HCT116 (cell line): Measurements from ENCODE around the gene LRRC9.

Experiments used
- EZH2 ChIP-seq: fragments of 200-600 bp; sonication (generic); IDR thresholded peaks from 2 replicates; pipeline ENCODE4 v1.6.1; 2017; ENCODE audit warnings: antibody characterized with exemption, mixed run types
- EZH2phosphoT487 ChIP-seq: fragments of 200-600 bp; IDR thresholded peaks from 2 replicates; pipeline ENCODE4 v1.6.1; 2018; ENCODE audit warnings: antibody characterized with exemption, borderline replicate concordance
- JUND ChIP-seq: IDR thresholded peaks from 2 replicates; pipeline ENCODE4 v1.6.1; 2012
- POLR2A ChIP-seq: IDR thresholded peaks from 2 replicates; pipeline ENCODE4 v1.7.0; 2011; ENCODE audit warnings: borderline replicate concordance; ENCODE audit not compliant: insufficient read depth, insufficient read length; ENCODE audit errors: extremely low read depth
- SIN3A ChIP-seq: IDR thresholded peaks from 2 replicates; pipeline ENCODE4 v1.6.1; 2012; ENCODE audit warnings: low read depth
- SRF ChIP-seq: IDR thresholded peaks from 2 replicates; pipeline ENCODE4 v1.6.1; 2012; ENCODE audit warnings: low read depth
- TF ChIP-seq, protein P1 (sequence below), 3 experiments: fragments of 200-600 bp in 1 of 3; sonication (generic) in 1 of 3; IDR thresholded peaks in 2 of 3; conservative IDR thresholded peaks in 1 of 3; 2 replicates each; pipeline ENCODE4 v1.5.1; 2012 to 2017; ENCODE audit warnings: low read depth in 2 of 3, low read length in 2 of 3, antibody characterized with exemption in 1 of 3, borderline replicate concordance in 1 of 3, control low read depth in 1 of 3, mild to moderate bottlenecking in 1 of 3, mixed read lengths in 1 of 3, mixed run types in 1 of 3, moderate library complexity in 1 of 3; ENCODE audit not compliant: insufficient read depth in 1 of 3

DNA sequence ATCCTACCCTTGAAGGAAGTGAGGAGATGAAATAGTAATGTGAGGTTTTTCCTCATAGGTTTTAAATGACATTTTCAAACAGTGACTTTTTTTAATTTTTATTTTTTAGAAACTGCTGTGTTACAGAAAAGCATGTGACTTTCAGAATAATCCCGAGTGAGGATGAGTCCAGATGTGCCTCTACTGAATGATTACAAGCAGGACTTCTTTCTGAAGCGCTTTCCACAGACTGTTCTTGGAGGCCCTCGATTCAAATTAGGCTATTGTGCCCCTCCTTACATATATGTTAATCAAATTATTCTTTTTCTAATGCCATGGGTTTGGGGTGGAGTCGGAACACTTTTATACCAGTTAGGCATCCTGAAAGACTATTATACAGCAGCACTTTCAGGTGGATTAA, 187.5 kb downstream of the LRRC9 start:
- TF ChIP-seq POLR2A: no peak
- TF ChIP-seq, protein P1, sequence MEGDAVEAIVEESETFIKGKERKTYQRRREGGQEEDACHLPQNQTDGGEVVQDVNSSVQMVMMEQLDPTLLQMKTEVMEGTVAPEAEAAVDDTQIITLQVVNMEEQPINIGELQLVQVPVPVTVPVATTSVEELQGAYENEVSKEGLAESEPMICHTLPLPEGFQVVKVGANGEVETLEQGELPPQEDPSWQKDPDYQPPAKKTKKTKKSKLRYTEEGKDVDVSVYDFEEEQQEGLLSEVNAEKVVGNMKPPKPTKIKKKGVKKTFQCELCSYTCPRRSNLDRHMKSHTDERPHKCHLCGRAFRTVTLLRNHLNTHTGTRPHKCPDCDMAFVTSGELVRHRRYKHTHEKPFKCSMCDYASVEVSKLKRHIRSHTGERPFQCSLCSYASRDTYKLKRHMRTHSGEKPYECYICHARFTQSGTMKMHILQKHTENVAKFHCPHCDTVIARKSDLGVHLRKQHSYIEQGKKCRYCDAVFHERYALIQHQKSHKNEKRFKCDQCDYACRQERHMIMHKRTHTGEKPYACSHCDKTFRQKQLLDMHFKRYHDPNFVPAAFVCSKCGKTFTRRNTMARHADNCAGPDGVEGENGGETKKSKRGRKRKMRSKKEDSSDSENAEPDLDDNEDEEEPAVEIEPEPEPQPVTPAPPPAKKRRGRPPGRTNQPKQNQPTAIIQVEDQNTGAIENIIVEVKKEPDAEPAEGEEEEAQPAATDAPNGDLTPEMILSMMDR (IDR thresholded peaks at IDR 0.05 in 2 of 3, conservative IDR thresholded peaks at IDR 0.05 in 1 of 3; ENCODE audit: borderline replicate concordance in 1 of 3, insufficient read depth in 1 of 3, low read depth in 2 of 3, low read length in 2 of 3): no peak
- TF ChIP-seq EZH2phosphoT487: no peak
- no peak for TF ChIP-seq EZH2
- no peak for TF ChIP-seq SRF
- TF ChIP-seq JUND: no peak
- TF ChIP-seq SIN3A: no peak
